ENCODE measurements around the gene PCDH9. TPM values are rescaled to one million over a fixed set of nuclear protein-coding genes. Genes with fewer than 3 reads are reported as not detected.

PCDH9 gene
- total RNA-seq, 1 donor from 2014 or later = 0.75 TPM

DNA sequence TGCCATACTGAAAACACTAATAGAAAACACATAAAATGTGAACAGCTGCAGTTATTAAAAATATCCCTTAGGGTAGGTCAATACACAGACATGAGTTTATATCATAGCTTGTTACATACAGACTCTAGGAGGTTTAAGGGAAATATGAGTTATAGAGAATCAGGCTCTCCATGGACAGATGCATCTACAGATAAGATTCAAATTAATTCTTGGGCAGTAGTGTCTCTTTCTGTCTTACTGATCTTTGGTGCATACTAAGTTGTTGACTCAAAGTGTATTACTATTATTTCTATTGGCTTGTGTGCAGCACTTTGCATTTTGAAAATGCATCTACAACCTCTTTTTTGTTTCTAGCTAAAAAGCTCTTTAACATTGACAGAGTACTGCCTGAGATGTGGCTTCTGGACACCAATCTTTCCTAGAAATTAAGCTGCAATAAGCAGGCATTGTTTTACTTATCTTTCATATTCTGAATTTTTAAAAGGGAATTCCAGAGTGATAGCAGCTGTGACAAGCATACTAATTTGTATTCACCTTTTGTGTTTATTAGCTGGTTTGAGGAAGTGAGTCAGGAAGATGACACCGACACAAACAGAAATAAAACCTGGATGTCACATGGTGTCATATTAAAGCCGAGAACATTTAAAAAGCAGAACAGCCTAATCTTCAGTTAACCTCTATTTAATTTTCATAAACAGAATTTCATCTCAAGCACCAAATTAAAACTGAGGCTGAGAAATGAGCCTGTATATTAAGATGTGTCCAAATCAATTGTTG is 399.0 kb downstream of the PCDH9 start:
- no peak for TF ChIP-seq CTCF (IDR thresholded peaks at IDR 0.05; ENCODE audit: insufficient read depth, low read length, poor library complexity, severe bottlenecking)
- H3K27me3 ChIP-seq (ENCODE audit: control insufficient read depth, insufficient read depth, low read length) = no peaks in the 10 kb centered on the region
- H3K36me3 ChIP-seq (ENCODE audit: control insufficient read depth, insufficient read depth, low read length) = no peaks in the 10 kb centered on the region
- no peak overlapping the region for H3K4me3 ChIP-seq (ENCODE audit: low read depth, low read length)
- DNase-seq (ENCODE audit: low read depth) = no peak

DNA sequence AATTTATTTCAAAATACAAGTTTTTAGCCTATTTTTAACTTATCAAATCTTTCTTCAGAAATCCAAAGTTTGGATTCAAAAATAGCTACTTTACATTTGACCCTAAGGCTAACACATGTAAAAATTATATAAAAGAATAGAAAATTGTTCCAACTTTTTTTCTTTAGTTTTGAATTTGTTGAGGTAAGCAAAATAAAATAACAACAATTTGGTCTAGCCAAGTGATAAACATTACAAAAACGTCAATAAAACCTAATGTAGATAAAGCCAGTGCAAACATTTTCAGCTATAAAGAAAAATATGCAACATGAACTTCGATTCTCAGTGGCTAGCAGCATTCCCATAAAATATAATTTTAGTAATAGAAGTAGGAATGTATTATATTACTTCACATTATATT is 400.3 kb downstream of the PCDH9 start:
- DNase-seq (ENCODE audit: low read depth) = no peak
- TF ChIP-seq CTCF (IDR thresholded peaks at IDR 0.05; ENCODE audit: insufficient read depth, low read length, poor library complexity, severe bottlenecking) = no peak
- Histone ChIP-seq H3K4me3 (ENCODE audit: low read depth, low read length) (no peak overlapping the region), H3K27me3 (ENCODE audit: control insufficient read depth, insufficient read depth, low read length) (no peaks in the 10 kb centered on the region), H3K36me3 (ENCODE audit: control insufficient read depth, insufficient read depth, low read length) (no peaks in the 10 kb centered on the region)

- Histone ChIP-seq H3K4me3 (ENCODE audit: low read depth, low read length) (no peak overlapping the region), H3K27me3 (ENCODE audit: control insufficient read depth, insufficient read depth, low read length) (no peaks in the 10 kb centered on the region), H3K36me3 (ENCODE audit: control insufficient read depth, insufficient read depth, low read length) (no peaks in the 10 kb centered on the region)
- no peak for TF ChIP-seq CTCF (IDR thresholded peaks at IDR 0.05; ENCODE audit: insufficient read depth, low read length, poor library complexity, severe bottlenecking)
- DNase-seq (ENCODE audit: low read depth) = no peak
These were observed 403.7 kb downstream of the PCDH9 start for GRCh38 chr13:66826398-66826797.

GRCh38 chr13:66821551-66821950 is 408.6 kb downstream of the PCDH9 start:
- H3K36me3 ChIP-seq (ENCODE audit: control insufficient read depth, insufficient read depth, low read length) = no peaks in the 10 kb centered on the region
- H3K4me3 ChIP-seq (ENCODE audit: low read depth, low read length) = no peak overlapping the region

DNA sequence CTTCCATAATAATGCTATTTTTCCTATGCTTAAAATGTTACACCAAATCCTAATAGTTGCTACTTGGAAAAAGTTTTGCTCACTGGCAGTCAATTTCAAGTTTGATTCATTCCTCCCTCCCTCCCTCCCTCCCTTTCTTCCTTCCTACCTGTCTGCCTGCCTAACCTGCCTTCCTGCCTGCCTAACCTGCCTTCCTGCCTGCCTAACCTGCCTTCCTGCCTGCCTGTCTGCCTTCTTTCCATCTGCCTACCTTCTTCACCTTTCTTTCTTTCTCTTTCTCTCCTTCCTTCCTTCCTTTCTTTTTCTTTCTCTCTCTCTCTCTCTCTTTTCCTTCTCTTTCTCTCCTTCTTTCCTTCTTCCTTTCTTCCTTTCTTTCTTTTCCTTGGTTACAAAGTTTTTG is 418.7 kb downstream of the PCDH9 start:
- Histone ChIP-seq H3K4me3 (ENCODE audit: low read depth, low read length) (no peak overlapping the region), H3K27me3 (ENCODE audit: control insufficient read depth, insufficient read depth, low read length) (no peaks in the 10 kb centered on the region), H3K36me3 (ENCODE audit: control insufficient read depth, insufficient read depth, low read length) (no peaks in the 10 kb centered on the region)
- DNase-seq (ENCODE audit: low read depth) = no peak
- TF ChIP-seq CTCF (IDR thresholded peaks at IDR 0.05; ENCODE audit: insufficient read depth, low read length, poor library complexity, severe bottlenecking) = no peak

More at GRCh38 chr13:66821551-66821950, 408.6 kb downstream of the PCDH9 start:
- no peak for DNase-seq (ENCODE audit: low read depth)
- no peak for TF ChIP-seq CTCF (IDR thresholded peaks at IDR 0.05; ENCODE audit: insufficient read depth, low read length, poor library complexity, severe bottlenecking)
- no peaks in the 10 kb centered on the region for H3K27me3 ChIP-seq (ENCODE audit: control insufficient read depth, insufficient read depth, low read length)

DNA sequence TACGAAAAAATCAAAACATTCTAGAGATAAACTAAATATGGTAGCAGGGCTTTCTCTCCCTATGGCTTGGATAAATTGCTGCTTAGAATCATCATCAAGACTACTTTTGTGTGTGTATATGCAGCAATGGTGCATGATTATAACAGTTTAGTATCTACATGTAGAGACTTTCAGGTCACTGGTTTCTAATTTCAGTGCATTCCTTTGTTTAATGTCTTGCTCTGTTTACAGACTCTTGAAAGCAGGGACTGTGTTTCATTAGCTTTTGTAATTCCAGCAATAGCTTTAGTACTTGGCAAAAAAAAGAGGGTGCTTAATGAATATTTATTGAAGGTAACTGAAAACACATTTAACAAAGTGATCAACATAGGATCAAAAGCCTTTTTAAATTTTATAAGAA is 420.7 kb downstream of the PCDH9 start:
- Histone ChIP-seq H3K4me3 (ENCODE audit: low read depth, low read length) (no peak overlapping the region), H3K27me3 (ENCODE audit: control insufficient read depth, insufficient read depth, low read length) (no peaks in the 10 kb centered on the region), H3K36me3 (ENCODE audit: control insufficient read depth, insufficient read depth, low read length) (no peaks in the 10 kb centered on the region)
- no peak for TF ChIP-seq CTCF (IDR thresholded peaks at IDR 0.05; ENCODE audit: insufficient read depth, low read length, poor library complexity, severe bottlenecking)
- DNase-seq (ENCODE audit: low read depth) = no peak

Measured in kidney epithelial cell (primary cell).